Esophagus squamous epithelium (tissue), 4 donors: ENCODE measurements around the gene PLA2G3.

ENCODE experiments used
- CTCF ChIP-seq, 6 experiments: fragments of 450-650 bp in 4 of 6; fragments of 200-600 bp in 2 of 6; sonication (generic) in 2 of 6; IDR thresholded peaks; one replicate each; pipeline ENCODE4 v1.5.1; 2016 to 2019; ENCODE audit warnings: antibody characterized with exemption in 6 of 6, mild to moderate bottlenecking in 4 of 6, moderate library complexity in 4 of 6
- POLR2A ChIP-seq, 4 donors: fragments of 450-650 bp; IDR thresholded peaks; one replicate each; pipeline ENCODE4 v1.6.1; 2017; ENCODE audit warnings: antibody characterized with exemption in 4 of 4, mild to moderate bottlenecking in 4 of 4, moderate library complexity in 3 of 4

DNA sequence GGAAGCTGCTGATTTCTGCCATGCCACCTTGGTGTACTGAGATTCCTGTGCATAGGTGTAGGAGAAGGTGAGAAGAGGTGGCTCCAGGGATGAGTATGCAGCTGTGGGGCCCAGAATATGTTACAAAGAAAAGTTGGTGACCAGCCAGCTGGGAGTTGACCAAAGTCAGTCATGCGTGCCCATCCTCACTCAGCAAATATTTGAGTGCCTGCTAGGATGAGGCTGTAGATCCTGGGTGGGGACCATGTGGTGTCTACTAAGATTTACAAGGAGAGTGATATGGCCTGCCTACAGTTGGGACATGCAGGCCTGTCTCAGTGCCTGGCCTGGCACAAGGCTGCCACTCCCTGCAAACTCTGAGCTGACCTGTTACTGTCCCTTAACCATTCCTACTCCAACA, 39.0 kb upstream of the PLA2G3 start:
- no peak for TF ChIP-seq CTCF (IDR thresholded peaks at IDR 0.05)
- TF ChIP-seq POLR2A (IDR thresholded peaks at IDR 0.05), result no peak
